Astrocyte (in vitro differentiated cells and primary cell): ENCODE measurements around the gene PHTF1. TPM values are rescaled to one million over a fixed set of nuclear protein-coding genes. Genes with fewer than 3 reads are reported as not detected.
"Not testable (repeated sequence)": the region's sequence is repeated elsewhere in the genome, so short reads cannot be mapped to it uniquely, and the experiment has no call there.

Experiments
- DNase-seq: peaks from one replicate; pipeline ENCODE4 v3.0.0-alpha.2; 2010; ENCODE audit warnings: low read depth
- FAIRE-seq: peaks from 2 replicates; lab custom pipeline; 2011; peaks lifted over from hg19 to GRCh38; lab: Jason Lieb, UNC
- H2AFZ ChIP-seq: 2 replicates; pipeline ENCODE4 v1.6.0; 2012; ENCODE audit warnings: low read depth, low read length, inconsistent platforms
- H3K27ac ChIP-seq: 2 replicates; pipeline ENCODE4 v1.5.1; 2011; ENCODE audit warnings: low read depth, low read length, inconsistent platforms
- H3K27me3 ChIP-seq: 2 replicates; pipeline ENCODE4 v1.6.0; 2011; ENCODE audit warnings: low read length, inconsistent platforms; ENCODE audit not compliant: insufficient read depth
- H3K36me3 ChIP-seq: 2 replicates; pipeline ENCODE4 v1.5.1; 2011; ENCODE audit warnings: low read length, inconsistent platforms; ENCODE audit not compliant: insufficient read depth
- H3K4me1 ChIP-seq: 2 replicates; pipeline ENCODE4 v1.5.1; 2011; ENCODE audit warnings: low read length, inconsistent platforms; ENCODE audit not compliant: insufficient read depth
- H3K4me2 ChIP-seq: 2 replicates; pipeline ENCODE4 v1.6.0; 2012; ENCODE audit warnings: low read length, inconsistent platforms
- H3K4me3 ChIP-seq: 2 replicates; pipeline ENCODE4 v1.5.1; 2011; ENCODE audit warnings: low read depth, mild to moderate bottlenecking, low read length, inconsistent platforms; ENCODE audit not compliant: insufficient read depth
- H3K79me2 ChIP-seq: 2 replicates; pipeline ENCODE4 v1.6.0; 2012; ENCODE audit warnings: mild to moderate bottlenecking, low read length, inconsistent platforms; ENCODE audit not compliant: insufficient read depth
- H3K9ac ChIP-seq: 2 replicates; pipeline ENCODE4 v1.6.0; 2012; ENCODE audit warnings: mild to moderate bottlenecking, low read length, inconsistent platforms
- H3K9me3 ChIP-seq: 2 replicates; pipeline ENCODE4 v1.5.1; 2012; ENCODE audit warnings: low read depth, mild to moderate bottlenecking, low read length, inconsistent platforms; ENCODE audit not compliant: insufficient read depth
- H4K20me1 ChIP-seq: 2 replicates; pipeline ENCODE4 v1.6.0; 2012; ENCODE audit warnings: low read length, inconsistent platforms; ENCODE audit not compliant: insufficient read depth
- H3K27ac Mint-ChIP-seq: one replicate; pipeline ENCODE4 v1.8.0; 2021; ENCODE audit warnings: mild to moderate bottlenecking, mixed read lengths; ENCODE audit not compliant: unreplicated experiment
- H3K27me3 Mint-ChIP-seq: one replicate; pipeline ENCODE4 v1.8.0; 2021; ENCODE audit warnings: low read depth, mixed read lengths; ENCODE audit not compliant: unreplicated experiment
- H3K36me3 Mint-ChIP-seq: one replicate; pipeline ENCODE4 v1.8.0; 2021; ENCODE audit warnings: low read depth, mixed read lengths; ENCODE audit not compliant: unreplicated experiment
- H3K4me1 Mint-ChIP-seq: one replicate; pipeline ENCODE4 v1.8.0; 2021; ENCODE audit warnings: low read depth, mixed read lengths; ENCODE audit not compliant: unreplicated experiment
- H3K4me3 Mint-ChIP-seq: one replicate; pipeline ENCODE4 v1.8.0; 2021; ENCODE audit warnings: mild to moderate bottlenecking, moderate library complexity, mixed read lengths; ENCODE audit not compliant: unreplicated experiment
- H3K9me3 Mint-ChIP-seq: one replicate; pipeline ENCODE4 v1.8.0; 2021; ENCODE audit warnings: mild to moderate bottlenecking, mixed read lengths; ENCODE audit not compliant: unreplicated experiment
- CTCF ChIP-seq: IDR thresholded peaks from 2 replicates; pipeline ENCODE4 v1.5.1; 2011; ENCODE audit warnings: low read depth, mild to moderate bottlenecking, inconsistent platforms, low read length, moderate library complexity; ENCODE audit not compliant: insufficient read depth
- EZH2 ChIP-seq: IDR thresholded peaks from 2 replicates; pipeline ENCODE4 v1.6.1; 2012; ENCODE audit warnings: mild to moderate bottlenecking, low read length, inconsistent platforms; ENCODE audit not compliant: insufficient read depth
- total RNA-seq: library from RNA; stranded (reverse); gene quantifications from 2 replicates; pipeline ENCODE4 v1.2.1, GENCODE V29; 2021

The PHTF1 gene
- total RNA-seq, 1 donor from 2014 or later = 36.4 TPM

- Histone ChIP-seq H3K27ac (no peak overlapping the region), H3K4me3 (no peak overlapping the region), H3K4me1 (peaks cover 3% of the 10 kb centered on the region), H3K79me2 (peaks cover 44% of the 10 kb centered on the region), H3K9me3 (no peaks in the 10 kb centered on the region), H3K4me2 (peak overlapping the region; percentile 96), H2AFZ (no peak overlapping the region), H4K20me1 (peaks cover 6% of the 10 kb centered on the region), H3K36me3 (peaks cover 7% of the 10 kb centered on the region), H3K27me3 (no peaks in the 10 kb centered on the region), H3K9ac (no peak overlapping the region)
- no peak for FAIRE-seq
- Mint-ChIP-seq H3K4me3 (peak overlapping the region; percentile 95), H3K4me1 (peaks cover 10% of the 10 kb centered on the region), H3K27ac (no peak overlapping the region), H3K36me3 (no peaks in the 10 kb centered on the region), H3K9me3 (no peaks in the 10 kb centered on the region), H3K27me3 (no peaks in the 10 kb centered on the region)
- no peak for DNase-seq
- TF ChIP-seq CTCF (no peak), EZH2 (no peak)
Observed at GRCh38 chr1:113756461-113756860, 2.8 kb downstream of the PHTF1 start.

- H3K9ac ChIP-seq, H3K27ac Mint-ChIP-seq, H3K9me3 Mint-ChIP-seq, H3K27ac ChIP-seq, DNase-seq, H2AFZ ChIP-seq, H3K4me1 ChIP-seq, H3K9me3 ChIP-seq, H3K27me3 Mint-ChIP-seq, FAIRE-seq, H3K4me3 Mint-ChIP-seq, H3K4me3 ChIP-seq, H3K4me2 ChIP-seq, H3K27me3 ChIP-seq, H3K36me3 Mint-ChIP-seq, H4K20me1 ChIP-seq: not testable (repeated sequence)
- peaks cover 10% of the 10 kb centered on the region for H3K4me1 Mint-ChIP-seq
- Histone ChIP-seq H3K36me3 (peaks cover 11% of the 10 kb centered on the region), H3K79me2 (peaks cover 39% of the 10 kb centered on the region)
Observed at GRCh38 chr1:113753333-113753732, 6.0 kb downstream of the PHTF1 start.

- H3K4me3 ChIP-seq = no peak overlapping the region
- H3K9ac ChIP-seq = no peak overlapping the region
- H3K4me1 ChIP-seq = peaks cover 10% of the 10 kb centered on the region
- H3K27me3 ChIP-seq = no peaks in the 10 kb centered on the region
- H4K20me1 ChIP-seq = peaks cover 6% of the 10 kb centered on the region
- H3K36me3 ChIP-seq = peaks cover 11% of the 10 kb centered on the region
- FAIRE-seq = no peak
- H2AFZ ChIP-seq = no peak overlapping the region
- TF ChIP-seq EZH2 = no peak
- TF ChIP-seq CTCF = no peak
- H3K79me2 ChIP-seq = peaks cover 22% of the 10 kb centered on the region
- no peak overlapping the region for H3K27ac Mint-ChIP-seq
- no peaks in the 10 kb centered on the region for H3K36me3 Mint-ChIP-seq
- no peak overlapping the region for H3K4me3 Mint-ChIP-seq
- no peak overlapping the region for H3K4me2 ChIP-seq
- DNase-seq = no peak
- peaks cover 21% of the 10 kb centered on the region for H3K4me1 Mint-ChIP-seq
- no peaks in the 10 kb centered on the region for H3K9me3 Mint-ChIP-seq
- H3K9me3 ChIP-seq = no peaks in the 10 kb centered on the region
- H3K27ac ChIP-seq = no peak overlapping the region
- no peaks in the 10 kb centered on the region for H3K27me3 Mint-ChIP-seq
Observed at GRCh38 chr1:113751516-113751915, 7.8 kb downstream of the PHTF1 start.
